ENCODE measurements around the gene RGS3.

RGS3 gene

GRCh38 chr9:113530942-113531341 is 67.4 kb downstream of the RGS3 start:
- no peak for DNase-seq (ENCODE audit: extremely low spot score)
- CTCF ChIA-PET = interaction anchor here (0.9 to 1.8 kb wide), 4 partner anchors 13 to 85 kb away, joined by 3 to 6 read pairs (median 4); no protein-coding TSS in a partner anchor
- POLR2A ChIA-PET = no interaction called here
- no peak for TF ChIP-seq CTCF (IDR thresholded peaks at IDR 0.05; ENCODE audit: control extremely low read depth, extremely low read depth, low read depth, missing control alignments)

- ChIA-PET POLR2A (interaction anchor here (0.7 kb wide), 1 partner anchor 48 kb away, joined by 6 read pairs; no protein-coding TSS in a partner anchor), CTCF (interaction anchor here (0.9 to 2.4 kb wide), 11 partner anchors 8 to 86 kb away, joined by 3 to 15 read pairs (median 3); no protein-coding TSS in a partner anchor)
- no peak for TF ChIP-seq CTCF (IDR thresholded peaks at IDR 0.05; ENCODE audit: control extremely low read depth, extremely low read depth, low read depth, missing control alignments)
- no peak for DNase-seq (ENCODE audit: extremely low spot score)
These were observed 68.6 kb downstream of the RGS3 start for GRCh38 chr9:113531919-113532808.

DNA sequence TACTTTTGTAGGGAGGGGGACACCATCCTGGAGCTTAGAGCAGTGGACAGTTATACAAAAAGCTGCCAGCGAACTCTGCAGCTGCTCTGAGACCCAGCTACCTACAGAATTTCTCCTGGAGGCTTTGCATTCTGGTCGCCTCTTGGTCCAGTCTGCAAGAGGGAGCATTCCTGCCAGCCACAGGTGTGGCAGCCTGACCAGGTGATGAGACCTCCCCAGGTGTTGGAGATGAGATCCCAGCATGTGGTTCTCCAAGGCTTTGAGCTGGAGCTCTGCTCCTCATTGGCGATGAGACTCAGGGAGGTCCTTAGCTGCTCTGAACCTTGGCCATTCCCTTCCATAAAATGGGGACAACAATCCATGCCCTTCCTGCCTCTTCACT is 69.3 kb downstream of the RGS3 start:
- no peak for TF ChIP-seq CTCF (IDR thresholded peaks at IDR 0.05; ENCODE audit: control extremely low read depth, extremely low read depth, low read depth, missing control alignments)
- ChIA-PET CTCF (interaction anchor here (1.0 to 2.4 kb wide), 8 partner anchors 9 to 57 kb away, joined by 3 to 15 read pairs (median 3); no protein-coding TSS in a partner anchor), POLR2A (interaction anchor here (0.7 kb wide), 2 partner anchors 9 to 48 kb away, joined by 5 to 6 read pairs; no protein-coding TSS in a partner anchor)
- no peak for DNase-seq (ENCODE audit: extremely low spot score)

- ChIA-PET POLR2A (interaction anchor here (0.7 kb wide), 1 partner anchor 10 kb away, joined by 5 read pairs; no protein-coding TSS in a partner anchor), CTCF (interaction anchor here (1.0 to 2.4 kb wide), 7 partner anchors 10 to 58 kb away, joined by 3 to 15 read pairs (median 3); no protein-coding TSS in a partner anchor)
- DNase-seq (ENCODE audit: extremely low spot score) = no peak
- no peak for TF ChIP-seq CTCF (IDR thresholded peaks at IDR 0.05; ENCODE audit: control extremely low read depth, extremely low read depth, low read depth, missing control alignments)
These were observed 70.1 kb downstream of the RGS3 start for GRCh38 chr9:113533335-113534225.

GRCh38 chr9:113535756-113536155 is 72.2 kb downstream of the RGS3 start:
- no peak for TF ChIP-seq CTCF (IDR thresholded peaks at IDR 0.05; ENCODE audit: control extremely low read depth, extremely low read depth, low read depth, missing control alignments)
- POLR2A ChIA-PET = no interaction called here
- no peak for DNase-seq (ENCODE audit: extremely low spot score)
- CTCF ChIA-PET = interaction anchor here (1.0 to 1.8 kb wide), 5 partner anchors 9 to 19 kb away, joined by 3 to 6 read pairs (median 3); no protein-coding TSS in a partner anchor

DNA sequence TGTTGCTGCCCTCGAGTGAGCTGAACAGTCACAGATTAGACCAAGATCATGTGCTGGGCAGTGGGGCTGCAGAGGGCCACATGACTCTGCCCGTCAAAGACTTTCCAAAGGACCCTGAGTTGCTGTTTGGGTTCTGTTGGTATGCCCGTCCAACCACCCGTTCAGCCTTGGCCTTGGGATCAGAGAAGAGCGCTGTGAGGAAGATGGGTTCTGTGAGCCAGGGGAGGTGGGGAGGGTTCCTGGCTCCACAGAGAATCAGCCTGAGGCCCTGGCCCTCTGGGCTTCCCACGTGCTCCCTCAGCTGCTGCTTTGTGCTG is 72.6 kb downstream of the RGS3 start:
- DNase-seq (ENCODE audit: extremely low spot score) = no peak
- POLR2A ChIA-PET = no interaction called here
- no peak for TF ChIP-seq CTCF (IDR thresholded peaks at IDR 0.05; ENCODE audit: control extremely low read depth, extremely low read depth, low read depth, missing control alignments)
- CTCF ChIA-PET = interaction anchor here (1.0 to 1.8 kb wide), 4 partner anchors 10 to 19 kb away, joined by 3 to 6 read pairs (median 4); no protein-coding TSS in a partner anchor

Measured in GM10248 (cell line).